ENCODE measurements around the gene PXDN.

GRCh38 chr2:1690056-1690775, 54.1 kb downstream of the PXDN start:
- TF ChIP-seq ZNF561 (CRISPR knock-in tag; conservative IDR thresholded peaks at IDR 0.05) (no peak), CTCF (IDR thresholded peaks at IDR 0.05 in 2 of 3, conservative IDR thresholded peaks at IDR 0.05 in 1 of 3; ENCODE audit: insufficient read depth in 2 of 3, low read depth in 1 of 3, low read length in 3 of 3) (no peak), CBFB (CRISPR knock-in tag; IDR thresholded peaks at IDR 0.05) (no peak), ATF3 (IDR thresholded peaks at IDR 0.05) (no peak), ATF3 (CRISPR knock-in tag; conservative IDR thresholded peaks at IDR 0.05) (no peak), PRPF4 (IDR thresholded peaks at IDR 0.05; ENCODE audit: insufficient read depth, low read depth, low read length, poor library complexity, severe bottlenecking) (no peak), SMAD3 (CRISPR knock-in tag; conservative IDR thresholded peaks at IDR 0.05) (no peak), ZNF280B (CRISPR knock-in tag; IDR thresholded peaks at IDR 0.05) (no peak), NRF1 (conservative IDR thresholded peaks at IDR 0.05 in 1 of 2, IDR thresholded peaks at IDR 0.05 in 1 of 2) (no peak), MAX (CRISPR knock-in tag; IDR thresholded peaks at IDR 0.05) (no peak), ZNF197 (CRISPR knock-in tag; IDR thresholded peaks at IDR 0.05; ENCODE audit: low read depth) (no peak)

Data from K562 (cell line).